Stimulated activated naive CD8-positive, alpha-beta T cell treated with anti-CD3 and anti-CD28 coated beads, Interleukin-15, Interleukin-2, amounts not matched to agents 100 ng/mL and 50 ng/mL, for 24 hours (primary cell): Measurements from ENCODE around the gene COL4A5.

Source experiments
- H3K27ac Mint-ChIP-seq: one replicate; pipeline ENCODE4 v1.8.0; 2021; ENCODE audit warnings: mild to moderate bottlenecking, mixed read lengths
- H3K27me3 Mint-ChIP-seq: one replicate; pipeline ENCODE4 v1.8.0; 2021; ENCODE audit warnings: mixed read lengths
- H3K36me3 Mint-ChIP-seq: one replicate; pipeline ENCODE4 v1.8.0; 2021; ENCODE audit warnings: low read depth, mixed read lengths
- H3K4me1 Mint-ChIP-seq: one replicate; pipeline ENCODE4 v1.8.0; 2021; ENCODE audit warnings: low read depth, mixed read lengths
- H3K4me3 Mint-ChIP-seq: one replicate; pipeline ENCODE4 v1.8.0; 2021; ENCODE audit warnings: mild to moderate bottlenecking, mixed read lengths
- H3K9me3 Mint-ChIP-seq: one replicate; pipeline ENCODE4 v1.8.0; 2021; ENCODE audit warnings: mixed read lengths

COL4A5 gene

GRCh38 chrX:108735679-108736508 lies 296.3 kb downstream of the COL4A5 start:
- Mint-ChIP-seq H3K27me3 (peaks cover 38% of the 10 kb centered on the region), H3K27ac (no peak overlapping the region), H3K9me3 (no peaks in the 10 kb centered on the region), H3K36me3 (no peaks in the 10 kb centered on the region), H3K4me3 (no peak overlapping the region), H3K4me1 (no peaks in the 10 kb centered on the region)

- no peaks in the 10 kb centered on the region for H3K36me3 Mint-ChIP-seq
- no peak within 1 kb of the TSS for H3K4me3 Mint-ChIP-seq
- H3K4me1 Mint-ChIP-seq: no peaks in the 10 kb centered on the region
- peaks cover 32% of the 10 kb centered on the region for H3K27me3 Mint-ChIP-seq
- H3K27ac Mint-ChIP-seq: no peak within 1 kb of the TSS
- H3K9me3 Mint-ChIP-seq: no peaks in the 10 kb centered on the region
These were observed 297.2 kb downstream of the COL4A5 start, which contains the start of gene IRS4 for GRCh38 chrX:108736509-108737479. TSS of gene IRS4 (minus strand) at chrX:108736563.

GRCh38 chrX:108737754-108738153 lies 298.1 kb downstream of the COL4A5 start:
- Mint-ChIP-seq H3K9me3 (no peaks in the 10 kb centered on the region), H3K36me3 (no peaks in the 10 kb centered on the region), H3K27me3 (peaks cover 23% of the 10 kb centered on the region), H3K4me1 (no peaks in the 10 kb centered on the region), H3K4me3 (no peak overlapping the region), H3K27ac (no peak overlapping the region)

GRCh38 chrX:108740299-108740774 lies 300.7 kb downstream of the COL4A5 start:
- Mint-ChIP-seq H3K27me3 (peaks cover 4% of the 10 kb centered on the region), H3K4me3 (no peak overlapping the region), H3K27ac (no peak overlapping the region), H3K4me1 (no peaks in the 10 kb centered on the region), H3K9me3 (no peaks in the 10 kb centered on the region), H3K36me3 (no peaks in the 10 kb centered on the region)
